ENCODE data around the gene MAGI2. TPM values are rescaled to one million over a fixed set of nuclear protein-coding genes. Genes with fewer than 3 reads are reported as not detected.

Gene MAGI2
- total RNA-seq, 1 experiment from 2014 or later = 0.52 TPM

DNA sequence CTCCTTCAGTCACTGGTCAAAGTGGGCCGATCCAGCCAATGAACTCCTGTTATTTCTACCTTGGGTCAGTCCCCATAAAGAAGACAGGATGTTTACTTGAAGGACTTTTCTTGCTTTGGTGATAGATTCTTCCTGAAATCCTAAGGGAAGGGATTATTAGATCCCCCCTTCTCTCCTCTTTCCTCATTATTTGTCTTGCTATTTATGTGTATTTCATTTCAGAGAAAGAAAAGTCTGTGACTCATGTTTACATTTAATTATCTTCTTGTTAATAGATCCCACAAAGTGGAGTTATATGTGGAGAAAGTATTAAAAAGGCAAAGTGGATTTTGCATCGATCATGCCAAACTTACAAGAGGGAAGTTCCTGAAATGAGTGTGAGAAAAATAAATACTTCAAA is 1313.4 kb downstream of the MAGI2 start:
- Mint-ChIP-seq H3K36me3 (ENCODE audit: insufficient read depth, unreplicated experiment) (no peaks in the 10 kb centered on the region), H3K4me3 (ENCODE audit: low read depth, unreplicated experiment) (no peak overlapping the region), H3K4me1 (ENCODE audit: low read depth, unreplicated experiment) (no peaks in the 10 kb centered on the region), H3K27ac (ENCODE audit: unreplicated experiment) (no peak overlapping the region), H3K9me3 (ENCODE audit: low read depth, unreplicated experiment) (no peaks in the 10 kb centered on the region), H3K27me3 (ENCODE audit: unreplicated experiment) (peaks cover 21% of the 10 kb centered on the region)
- TF ChIP-seq, protein P1, sequence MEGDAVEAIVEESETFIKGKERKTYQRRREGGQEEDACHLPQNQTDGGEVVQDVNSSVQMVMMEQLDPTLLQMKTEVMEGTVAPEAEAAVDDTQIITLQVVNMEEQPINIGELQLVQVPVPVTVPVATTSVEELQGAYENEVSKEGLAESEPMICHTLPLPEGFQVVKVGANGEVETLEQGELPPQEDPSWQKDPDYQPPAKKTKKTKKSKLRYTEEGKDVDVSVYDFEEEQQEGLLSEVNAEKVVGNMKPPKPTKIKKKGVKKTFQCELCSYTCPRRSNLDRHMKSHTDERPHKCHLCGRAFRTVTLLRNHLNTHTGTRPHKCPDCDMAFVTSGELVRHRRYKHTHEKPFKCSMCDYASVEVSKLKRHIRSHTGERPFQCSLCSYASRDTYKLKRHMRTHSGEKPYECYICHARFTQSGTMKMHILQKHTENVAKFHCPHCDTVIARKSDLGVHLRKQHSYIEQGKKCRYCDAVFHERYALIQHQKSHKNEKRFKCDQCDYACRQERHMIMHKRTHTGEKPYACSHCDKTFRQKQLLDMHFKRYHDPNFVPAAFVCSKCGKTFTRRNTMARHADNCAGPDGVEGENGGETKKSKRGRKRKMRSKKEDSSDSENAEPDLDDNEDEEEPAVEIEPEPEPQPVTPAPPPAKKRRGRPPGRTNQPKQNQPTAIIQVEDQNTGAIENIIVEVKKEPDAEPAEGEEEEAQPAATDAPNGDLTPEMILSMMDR (IDR thresholded peaks at IDR 0.05; ENCODE audit: unreplicated experiment) = no peak
- CTCF ChIA-PET = no interaction called here
- intact Hi-C loops (cut with micrococcal nuclease; ENCODE audit: unreplicated experiment) = no loop called here
- no peak for DNase-seq
- BruUV-seq (replicated peaks) = no TSS peak

GRCh38 chr7:78139335-78139734 is 1314.1 kb downstream of the MAGI2 start:
- TF ChIP-seq, protein P1 (IDR thresholded peaks at IDR 0.05; ENCODE audit: unreplicated experiment) = no peak
- no peaks in the 10 kb centered on the region for H3K9me3 Mint-ChIP-seq (ENCODE audit: low read depth, unreplicated experiment)
- H3K36me3 Mint-ChIP-seq (ENCODE audit: insufficient read depth, unreplicated experiment) = no peaks in the 10 kb centered on the region
- H3K27ac Mint-ChIP-seq (ENCODE audit: unreplicated experiment) = no peak overlapping the region
- H3K27me3 Mint-ChIP-seq (ENCODE audit: unreplicated experiment) = peaks cover 16% of the 10 kb centered on the region
- CTCF ChIA-PET = no interaction called here
- H3K4me1 Mint-ChIP-seq (ENCODE audit: low read depth, unreplicated experiment) = no peaks in the 10 kb centered on the region
- DNase-seq = no peak
- H3K4me3 Mint-ChIP-seq (ENCODE audit: low read depth, unreplicated experiment) = no peak overlapping the region
- no TSS peak for BruUV-seq (replicated peaks)
- intact Hi-C loops (cut with micrococcal nuclease; ENCODE audit: unreplicated experiment) = no loop called here

DNA sequence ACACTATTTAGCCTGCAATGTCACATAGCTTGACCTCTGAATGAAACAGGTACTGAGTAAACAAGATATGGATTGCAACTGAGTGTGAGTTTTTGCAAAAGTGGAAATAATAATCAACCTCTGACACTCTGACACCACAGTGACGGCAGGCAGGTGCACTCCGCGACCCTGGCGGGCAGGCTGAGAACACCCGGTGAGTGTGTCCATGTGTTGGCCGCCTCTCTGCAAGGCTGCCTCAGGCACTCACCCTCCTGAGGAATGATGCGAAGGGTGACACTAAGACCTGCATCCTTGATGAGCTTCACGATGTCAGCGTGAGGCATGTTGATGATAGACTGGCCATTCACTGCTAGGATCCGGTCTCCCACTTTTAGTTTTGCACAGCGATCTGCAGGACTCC is 1318.7 kb downstream of the MAGI2 start:
- Mint-ChIP-seq H3K27ac (ENCODE audit: unreplicated experiment) (no peak overlapping the region), H3K36me3 (ENCODE audit: insufficient read depth, unreplicated experiment) (no peaks in the 10 kb centered on the region), H3K9me3 (ENCODE audit: low read depth, unreplicated experiment) (no peaks in the 10 kb centered on the region), H3K27me3 (ENCODE audit: unreplicated experiment) (peaks cover 17% of the 10 kb centered on the region), H3K4me3 (ENCODE audit: low read depth, unreplicated experiment) (no peak overlapping the region), H3K4me1 (ENCODE audit: low read depth, unreplicated experiment) (no peaks in the 10 kb centered on the region)
- DNase-seq = no peak
- CTCF ChIA-PET = no interaction called here
- TF ChIP-seq, protein P1 (IDR thresholded peaks at IDR 0.05; ENCODE audit: unreplicated experiment) = peak; percentile 6
- no TSS peak for BruUV-seq (replicated peaks)
- intact Hi-C loops (cut with micrococcal nuclease; ENCODE audit: unreplicated experiment) = no loop called here

DNA sequence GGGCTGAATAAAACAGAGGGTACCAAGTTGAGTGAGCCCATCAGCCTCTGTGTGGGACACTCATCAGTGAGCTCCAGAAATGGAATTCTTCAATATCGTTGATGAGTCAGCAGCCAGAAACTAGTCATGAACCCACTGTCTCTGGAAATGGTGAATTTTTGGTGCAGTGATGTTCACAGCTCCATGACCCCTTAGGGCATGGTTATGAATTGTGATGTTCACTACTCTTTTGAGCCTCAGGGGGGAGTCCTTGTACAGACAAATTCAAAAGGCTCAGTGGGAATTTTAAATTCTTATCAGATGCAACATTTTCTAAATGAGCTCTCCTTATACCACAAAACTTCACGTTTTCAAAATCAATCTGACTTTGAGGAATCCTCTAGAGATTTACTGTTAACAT is 1319.2 kb downstream of the MAGI2 start:
- no peaks in the 10 kb centered on the region for H3K4me1 Mint-ChIP-seq (ENCODE audit: low read depth, unreplicated experiment)
- TF ChIP-seq, protein P1 (IDR thresholded peaks at IDR 0.05; ENCODE audit: unreplicated experiment) = no peak
- CTCF ChIA-PET = no interaction called here
- no peaks in the 10 kb centered on the region for H3K36me3 Mint-ChIP-seq (ENCODE audit: insufficient read depth, unreplicated experiment)
- H3K4me3 Mint-ChIP-seq (ENCODE audit: low read depth, unreplicated experiment) = no peak overlapping the region
- no peak overlapping the region for H3K27ac Mint-ChIP-seq (ENCODE audit: unreplicated experiment)
- intact Hi-C loops (cut with micrococcal nuclease; ENCODE audit: unreplicated experiment) = no loop called here
- BruUV-seq (replicated peaks) = no TSS peak
- no peaks in the 10 kb centered on the region for H3K9me3 Mint-ChIP-seq (ENCODE audit: low read depth, unreplicated experiment)
- H3K27me3 Mint-ChIP-seq (ENCODE audit: unreplicated experiment) = peaks cover 13% of the 10 kb centered on the region
- DNase-seq = peak; percentile 10
